Duodenal mucosa (tissue), 2 donors: Measurements from ENCODE around the gene C6orf89.
"Not testable (repeated sequence)": the region's sequence is repeated elsewhere in the genome, so short reads cannot be mapped to it uniquely, and the experiment has no call there.

Source experiments
- H3K27ac ChIP-seq: one replicate; pipeline ENCODE4 v1.7.0; 2013; ENCODE audit warnings: low read depth, low read length
- H3K27me3 ChIP-seq, 2 donors: one replicate each; pipeline ENCODE4 v1.7.0; 2013; ENCODE audit warnings: low read length in 2 of 2, control low read depth in 1 of 2; ENCODE audit not compliant: insufficient read depth in 2 of 2, control insufficient read depth in 1 of 2
- H3K36me3 ChIP-seq, 2 donors: one replicate each; pipeline ENCODE4 v1.7.0; 2013; ENCODE audit warnings: low read length in 2 of 2, control low read depth in 1 of 2; ENCODE audit not compliant: insufficient read depth in 2 of 2, control insufficient read depth in 1 of 2
- H3K4me1 ChIP-seq, 2 donors: one replicate each; pipeline ENCODE4 v1.7.0; 2013; ENCODE audit warnings: low read length in 2 of 2, control low read depth in 1 of 2; ENCODE audit not compliant: insufficient read depth in 2 of 2, control insufficient read depth in 1 of 2
- H3K4me3 ChIP-seq, 2 donors: one replicate each; pipeline ENCODE4 v1.7.0; 2013; ENCODE audit warnings: low read length in 2 of 2, low read depth in 1 of 2
- H3K9ac ChIP-seq, 2 donors: one replicate each; pipeline ENCODE4 v1.7.0; 2013; ENCODE audit warnings: low read length in 2 of 2, low read depth in 1 of 2
- H3K9me3 ChIP-seq, 2 donors: one replicate each; pipeline ENCODE4 v1.7.0; 2013; ENCODE audit warnings: low read length in 2 of 2, control low read depth in 1 of 2; ENCODE audit not compliant: control insufficient read depth in 1 of 2

C6orf89 gene

GRCh38 chr6:36930483-36930882 lies 44.7 kb downstream of the C6orf89 start:
- Histone ChIP-seq H3K27ac (no peak overlapping the region), H3K9ac (no peak overlapping the region), H3K4me3 (no peak overlapping the region), H3K36me3 (peaks cover 0 to 4% of the 10 kb centered on the region in 2 donors), H3K27me3 (no peaks in the 10 kb centered on the region), H3K9me3 (no peaks in the 10 kb centered on the region), H3K4me1 (peaks cover 5 to 8% of the 10 kb centered on the region in 2 donors)

DNA sequence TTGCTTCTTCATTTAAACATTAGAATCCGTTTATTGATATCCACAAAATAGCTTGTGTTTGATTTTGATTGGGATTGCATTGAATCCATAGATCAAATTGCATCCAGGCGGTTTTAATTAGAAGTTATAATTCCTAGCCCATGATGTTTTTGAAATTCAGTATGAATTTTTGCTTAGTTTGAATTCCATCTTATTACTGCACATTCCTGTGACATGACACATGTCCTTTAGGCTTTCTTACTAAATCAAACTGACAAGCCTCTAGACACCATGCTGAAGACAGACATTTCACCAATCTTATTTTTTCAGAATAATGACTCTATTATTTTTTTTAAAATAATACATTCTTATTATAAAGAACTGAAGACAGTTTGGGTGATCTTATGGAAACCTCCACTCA lies 47.4 kb downstream of the C6orf89 start:
- Histone ChIP-seq H3K4me3 (no peak overlapping the region), H3K27ac (no peak overlapping the region), H3K36me3 (no peaks in the 10 kb centered on the region), H3K4me1 (peaks cover 0 to 5% of the 10 kb centered on the region in 2 donors), H3K9me3 (no peaks in the 10 kb centered on the region), H3K27me3 (no peaks in the 10 kb centered on the region), H3K9ac (no peak overlapping the region)

DNA sequence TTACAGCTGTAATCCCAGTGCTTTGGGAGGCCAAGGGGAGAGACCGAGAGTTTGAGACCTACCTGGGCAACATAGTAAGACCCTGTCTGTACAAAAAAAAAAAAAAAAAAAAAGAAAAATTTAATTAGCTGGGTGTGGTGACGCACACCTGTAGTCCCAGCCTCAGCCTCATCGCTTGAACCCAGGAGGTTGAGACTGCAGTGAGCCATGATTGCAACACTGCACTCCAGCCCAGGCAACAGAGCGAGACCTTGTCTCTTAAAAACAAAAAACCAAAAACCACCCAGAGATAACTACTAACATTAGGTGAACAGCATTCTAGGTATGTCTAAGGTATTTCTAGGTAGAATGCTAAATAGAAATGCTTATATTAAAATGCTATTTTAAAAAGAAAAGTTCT lies 47.8 kb downstream of the C6orf89 start:
- H3K4me1 ChIP-seq = peaks cover 0 to under 1% of the 10 kb centered on the region in 2 donors

DNA sequence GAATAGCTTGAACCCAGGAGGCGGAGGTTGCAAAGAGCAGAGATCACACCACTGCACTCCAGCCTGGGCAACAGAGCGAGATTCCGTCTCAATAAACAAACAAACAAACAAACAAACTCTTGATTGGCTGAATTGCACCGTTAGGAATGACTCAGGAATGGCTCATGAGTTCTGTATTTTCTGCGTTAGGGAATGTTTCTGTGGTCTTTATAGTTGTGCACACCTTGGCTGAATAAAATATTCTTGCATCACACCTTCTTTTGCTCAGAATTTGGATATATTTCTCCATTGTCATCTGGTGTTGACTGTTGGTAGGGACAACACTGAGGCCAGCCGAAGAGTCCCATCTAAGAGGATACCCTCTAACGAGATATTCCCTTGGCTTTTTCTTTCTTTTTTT lies 49.1 kb downstream of the C6orf89 start:
- no peaks in the 10 kb centered on the region for H3K36me3 ChIP-seq
- no peak overlapping the region for H3K9ac ChIP-seq
- H3K9me3 ChIP-seq = no peaks in the 10 kb centered on the region
- H3K27ac ChIP-seq = no peak overlapping the region
- H3K27me3 ChIP-seq = no peaks in the 10 kb centered on the region
- no peaks in the 10 kb centered on the region for H3K4me1 ChIP-seq
- H3K4me3 ChIP-seq = no peak overlapping the region

More for the DNA sequence above, 47.8 kb downstream of the C6orf89 start:
- no peak overlapping the region for H3K4me3 ChIP-seq
- H3K27ac ChIP-seq = no peak overlapping the region
- no peak overlapping the region for H3K9ac ChIP-seq
- H3K27me3 ChIP-seq = no peaks in the 10 kb centered on the region
- no peaks in the 10 kb centered on the region for H3K36me3 ChIP-seq
- no peaks in the 10 kb centered on the region for H3K9me3 ChIP-seq

- no peaks in the 10 kb centered on the region for H3K4me1 ChIP-seq
Observed at GRCh38 chr6:36936824-36937223, 51.1 kb downstream of the C6orf89 start.

DNA sequence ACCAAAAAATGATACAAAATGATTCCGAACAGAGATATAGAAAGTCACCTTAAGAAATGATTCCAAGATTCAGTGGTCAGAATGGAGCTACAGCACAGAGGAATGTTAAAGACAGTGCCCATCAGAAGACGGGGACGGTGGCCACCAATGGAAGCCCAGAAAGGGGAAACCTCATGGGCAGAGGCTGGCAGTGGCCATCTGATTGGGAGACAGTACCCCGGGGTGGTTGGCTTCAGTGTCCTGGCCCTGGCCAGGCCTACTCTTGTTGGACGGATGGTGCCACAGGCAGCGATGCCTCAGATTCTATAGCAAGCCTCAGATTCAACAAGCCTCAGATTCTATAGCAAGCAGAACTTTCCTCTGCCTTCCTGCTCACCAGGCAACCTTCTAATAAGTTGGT lies 52.1 kb downstream of the C6orf89 start:
- Histone ChIP-seq H3K4me3 (no peak overlapping the region), H3K36me3 (no peaks in the 10 kb centered on the region), H3K9me3 (no peaks in the 10 kb centered on the region), H3K9ac (no peak overlapping the region), H3K27ac (no peak overlapping the region), H3K4me1 (no peaks in the 10 kb centered on the region), H3K27me3 (no peaks in the 10 kb centered on the region)

More at GRCh38 chr6:36936824-36937223, 51.1 kb downstream of the C6orf89 start:
- Histone ChIP-seq H3K9ac (no peak overlapping the region), H3K27me3 (no peaks in the 10 kb centered on the region), H3K27ac (no peak overlapping the region), H3K36me3 (no peaks in the 10 kb centered on the region), H3K4me3 (no peak overlapping the region), H3K9me3 (no peaks in the 10 kb centered on the region)

DNA sequence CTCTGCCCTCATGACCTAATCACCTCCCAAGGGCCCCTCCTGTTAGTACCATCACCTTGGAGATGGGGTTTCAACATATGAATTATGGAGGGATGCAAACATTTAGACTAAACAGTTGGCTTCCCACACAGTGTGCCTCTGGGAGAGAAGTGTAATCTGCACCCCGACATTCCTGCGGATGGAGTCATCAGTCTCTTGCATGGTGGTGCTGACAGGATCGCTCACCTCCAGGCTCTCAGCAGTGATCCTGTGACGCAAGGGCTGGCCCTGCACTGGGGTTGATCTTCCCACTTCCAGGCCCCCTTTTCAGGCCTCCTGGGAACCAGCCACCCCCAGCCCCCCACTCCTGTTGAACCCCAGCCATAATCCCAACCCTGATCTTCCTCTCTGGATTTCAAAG lies 52.8 kb downstream of the C6orf89 start:
- Histone ChIP-seq H3K4me1 (no peaks in the 10 kb centered on the region), H3K27ac (no peak overlapping the region), H3K9me3 (no peaks in the 10 kb centered on the region), H3K4me3 (no peak overlapping the region), H3K36me3 (no peaks in the 10 kb centered on the region), H3K9ac (no peak overlapping the region), H3K27me3 (no peaks in the 10 kb centered on the region)

GRCh38 chr6:36939005-36939404 lies 53.3 kb downstream of the C6orf89 start:
- not testable (repeated sequence) for H3K4me1 ChIP-seq, H3K27ac ChIP-seq, H3K9ac ChIP-seq, H3K9me3 ChIP-seq, H3K36me3 ChIP-seq, H3K4me3 ChIP-seq, H3K27me3 ChIP-seq

GRCh38 chr6:36940027-36940426 lies 54.3 kb downstream of the C6orf89 start:
- Histone ChIP-seq H3K27me3 (no peaks in the 10 kb centered on the region), H3K9ac (no peak overlapping the region), H3K9me3 (no peaks in the 10 kb centered on the region), H3K36me3 (no peaks in the 10 kb centered on the region), H3K27ac (no peak overlapping the region), H3K4me1 (no peaks in the 10 kb centered on the region), H3K4me3 (no peak overlapping the region)

- H3K9me3 ChIP-seq, H3K9ac ChIP-seq, H3K4me1 ChIP-seq, H3K27ac ChIP-seq, H3K27me3 ChIP-seq, H3K4me3 ChIP-seq, H3K36me3 ChIP-seq: not testable (repeated sequence)
Observed at GRCh38 chr6:36941561-36941960, 55.8 kb downstream of the C6orf89 start.

GRCh38 chr6:36942329-36942728 lies 56.6 kb downstream of the C6orf89 start:
- not testable (repeated sequence) for H3K36me3 ChIP-seq, H3K4me1 ChIP-seq, H3K27ac ChIP-seq, H3K9ac ChIP-seq, H3K4me3 ChIP-seq, H3K27me3 ChIP-seq, H3K9me3 ChIP-seq
